ENCODE data around the gene C19orf47.
A peak's percentile ranks its signal among the peaks of the same experiment; 100 is the strongest.
"Not testable (repeated sequence)": the region's sequence is repeated elsewhere in the genome, so short reads cannot be mapped to it uniquely, and the experiment has no call there.

C19orf47 gene

DNA sequence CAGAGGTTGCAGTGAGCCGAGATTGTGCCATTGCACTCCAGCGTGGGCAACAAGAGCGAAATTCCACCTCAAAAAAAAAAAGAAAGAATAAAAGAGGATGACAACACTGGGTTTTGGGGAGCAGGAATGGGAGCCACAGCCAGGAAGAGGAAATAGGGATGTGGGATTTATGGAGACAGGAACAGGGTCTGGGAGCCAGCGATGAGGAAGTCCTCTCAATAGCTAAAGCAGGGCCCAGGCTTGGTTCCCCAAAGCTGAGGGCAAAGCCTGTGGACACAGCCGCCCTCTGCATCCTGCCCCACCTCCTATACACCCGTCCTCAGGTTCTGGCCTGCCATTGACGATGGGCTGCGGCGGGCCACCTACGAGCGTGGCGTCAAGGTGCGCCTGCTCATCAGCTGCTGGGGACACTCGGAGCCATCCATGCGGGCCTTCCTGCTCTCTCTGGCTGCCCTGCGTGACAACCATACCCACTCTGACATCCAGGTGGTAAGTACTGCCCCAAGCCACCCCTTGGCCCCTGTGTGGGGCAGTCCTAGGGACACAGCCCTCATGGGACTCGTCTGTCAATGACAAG lies 28.2 kb upstream of the C19orf47 start:
- no peak for DNase-seq

GRCh38 chr19:40374084-40374483 lies 25.9 kb upstream of the C19orf47 start:
- no peak for DNase-seq

- no peak for DNase-seq
These were observed 23.6 kb upstream of the C19orf47 start for GRCh38 chr19:40371802-40372122.

GRCh38 chr19:40370997-40371801 lies 23.0 kb upstream of the C19orf47 start:
- no peak for DNase-seq

DNA sequence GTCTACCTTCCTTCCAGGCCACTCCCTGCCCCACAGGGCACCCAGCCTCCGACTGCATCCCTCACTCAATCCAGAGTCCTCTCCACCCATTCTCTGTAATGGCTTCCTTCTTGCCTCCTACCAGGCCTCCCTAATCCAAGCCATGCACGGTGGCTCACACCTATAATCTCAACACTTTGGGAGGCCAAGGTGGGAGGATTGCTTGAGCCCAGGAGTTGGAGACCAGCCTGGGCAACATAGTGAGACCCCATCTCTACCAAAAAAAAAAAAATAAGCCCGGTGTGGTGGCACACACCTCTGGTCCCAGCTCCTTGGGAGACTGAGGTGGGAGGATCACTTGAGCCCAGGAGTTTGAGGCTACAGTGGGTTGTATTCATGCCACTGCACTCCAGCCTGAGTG lies 22.1 kb upstream of the C19orf47 start:
- not testable (repeated sequence) for DNase-seq

DNA sequence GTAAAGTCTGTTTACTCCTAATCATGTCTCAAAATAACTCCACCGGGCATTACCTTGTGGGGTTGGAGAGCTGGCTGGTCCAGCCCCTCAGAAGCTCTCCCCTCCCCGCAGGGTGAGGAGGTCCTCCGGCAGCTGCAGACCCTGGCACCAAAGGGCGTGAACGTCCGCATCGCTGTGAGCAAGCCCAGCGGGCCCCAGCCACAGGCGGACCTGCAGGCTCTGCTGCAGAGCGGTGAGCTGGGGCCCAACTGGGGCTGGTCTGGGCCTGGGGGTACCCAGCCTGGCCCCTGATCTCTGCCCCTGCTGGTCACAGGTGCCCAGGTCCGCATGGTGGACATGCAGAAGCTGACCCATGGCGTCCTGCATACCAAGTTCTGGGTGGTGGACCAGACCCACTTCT lies 21.6 kb upstream of the C19orf47 start:
- DNase-seq, result no peak

DNA sequence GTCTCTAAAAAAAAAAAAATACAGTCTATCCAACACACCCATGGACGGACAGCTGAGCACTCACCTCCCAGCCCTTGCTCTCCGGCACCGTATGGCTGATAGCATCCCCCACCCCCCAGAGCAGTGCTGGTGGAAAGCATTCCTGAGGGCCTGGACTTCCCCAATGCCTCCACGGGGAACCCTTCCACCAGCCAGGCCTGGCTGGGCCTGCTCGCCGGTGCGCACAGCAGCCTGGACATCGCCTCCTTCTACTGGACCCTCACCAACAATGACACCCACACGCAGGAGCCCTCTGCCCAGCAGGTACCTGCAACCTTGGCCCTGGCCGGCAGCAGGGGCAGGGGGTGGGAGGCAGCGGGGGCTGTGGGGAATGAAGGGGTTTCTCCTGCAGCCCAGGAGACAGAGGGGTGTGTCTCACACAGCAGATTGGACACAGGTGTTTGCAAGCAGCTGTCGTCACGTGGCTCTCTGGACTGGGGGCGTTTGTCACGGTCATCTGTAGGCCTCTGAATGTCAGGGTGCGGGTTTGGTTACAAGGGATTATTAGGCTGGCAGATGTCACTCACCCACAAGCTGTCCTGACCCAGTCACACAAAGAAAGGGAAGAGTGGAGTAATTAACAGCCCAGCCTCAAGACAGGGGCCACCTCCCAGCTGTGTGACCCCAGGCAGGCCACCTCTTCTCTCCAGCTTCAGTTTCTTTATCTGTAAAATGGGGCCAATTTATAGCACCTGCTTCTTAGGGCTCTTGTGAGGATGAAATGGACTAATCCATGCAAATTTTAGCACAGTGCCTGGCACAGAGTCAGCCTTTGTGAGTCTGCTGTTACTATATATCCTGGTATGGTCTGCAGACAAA lies 19.6 kb upstream of the C19orf47 start:
- DNase-seq, result no peak

DNA sequence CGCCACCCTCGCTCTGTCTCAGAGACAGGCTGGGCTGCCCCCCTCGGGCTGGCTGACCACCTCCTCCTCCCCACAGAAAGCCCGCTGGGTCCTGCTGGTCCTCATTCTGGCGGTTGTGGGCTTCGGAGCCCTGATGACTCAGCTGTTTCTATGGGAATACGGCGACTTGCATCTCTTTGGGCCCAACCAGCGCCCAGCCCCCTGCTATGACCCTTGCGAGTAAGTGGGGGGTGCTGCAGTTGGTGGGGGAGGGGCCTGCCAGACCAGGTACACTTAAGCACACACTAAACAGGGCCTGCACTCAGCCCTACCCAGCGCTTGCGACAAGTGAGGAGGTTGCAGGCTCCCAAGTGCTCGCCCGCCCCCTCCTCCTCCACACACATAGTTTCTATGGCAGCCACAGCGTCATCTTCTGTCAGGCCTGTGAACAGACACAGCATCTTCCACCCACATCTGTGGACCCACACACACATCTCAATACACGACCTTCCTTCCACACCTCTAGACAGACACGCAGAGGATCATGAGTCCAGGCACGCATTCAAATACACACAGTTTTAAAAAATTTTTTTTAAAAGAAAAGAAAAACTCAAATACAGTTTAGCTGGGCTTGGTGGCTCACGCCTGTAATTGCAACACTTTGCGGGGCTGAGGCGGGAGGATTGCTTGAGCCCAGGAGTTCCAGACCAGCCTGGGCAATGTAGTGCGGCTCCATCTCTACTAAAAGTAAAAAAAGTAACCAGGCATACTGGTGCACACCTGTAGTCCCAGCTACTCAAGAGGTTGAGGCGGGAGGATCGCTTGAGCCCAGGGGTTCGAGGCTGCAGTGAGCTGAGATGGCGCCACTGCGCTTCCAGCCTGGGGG lies 18.7 kb upstream of the C19orf47 start:
- DNase-seq, result no peak

GRCh38 chr19:40365613-40366401 lies 17.6 kb upstream of the C19orf47 start:
- peak; percentile 57 to 64 for DNase-seq

DNA sequence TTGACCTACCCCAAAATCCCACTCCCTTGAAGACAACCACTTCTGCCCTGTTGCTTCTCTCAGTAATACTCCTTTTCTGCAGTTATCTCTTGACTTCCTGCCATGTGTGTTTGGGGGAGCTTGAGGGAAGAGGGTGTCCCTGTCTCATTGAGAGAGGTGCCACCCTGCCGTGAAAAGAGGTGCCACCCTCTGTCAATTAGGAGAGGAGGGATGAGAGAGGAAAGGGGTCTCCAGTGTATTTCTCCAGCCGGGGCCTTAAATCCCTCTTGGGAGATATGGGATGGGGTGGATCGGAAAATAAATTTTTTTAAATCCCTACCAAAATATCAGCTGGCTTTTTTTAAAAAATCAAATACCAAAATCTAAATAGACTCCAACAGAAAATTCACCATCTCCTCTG lies 16.8 kb upstream of the C19orf47 start:
- no peak for DNase-seq

- DNase-seq, result no peak
These were observed 14.9 kb upstream of the C19orf47 start for GRCh38 chr19:40363069-40363468.

DNA sequence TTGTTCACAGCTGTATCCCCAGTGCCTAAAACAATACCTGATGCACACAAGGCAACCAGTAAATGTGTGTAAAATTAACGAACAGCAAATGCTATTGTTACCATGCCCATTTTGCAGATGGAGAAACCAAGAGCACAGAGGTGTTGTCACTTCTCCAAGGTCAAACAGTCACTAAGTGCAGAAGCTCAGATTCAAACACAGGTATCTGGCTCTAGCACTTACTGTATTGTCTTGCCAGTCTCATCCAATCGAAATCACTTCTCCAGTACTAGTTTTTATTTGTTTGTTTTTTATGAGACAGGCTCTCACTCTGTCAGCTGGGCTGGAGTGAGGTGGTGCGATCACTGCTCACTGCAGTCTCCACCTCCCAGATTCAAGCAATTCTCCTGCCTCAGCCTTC lies 14.0 kb upstream of the C19orf47 start:
- DNase-seq, result no peak

DNA sequence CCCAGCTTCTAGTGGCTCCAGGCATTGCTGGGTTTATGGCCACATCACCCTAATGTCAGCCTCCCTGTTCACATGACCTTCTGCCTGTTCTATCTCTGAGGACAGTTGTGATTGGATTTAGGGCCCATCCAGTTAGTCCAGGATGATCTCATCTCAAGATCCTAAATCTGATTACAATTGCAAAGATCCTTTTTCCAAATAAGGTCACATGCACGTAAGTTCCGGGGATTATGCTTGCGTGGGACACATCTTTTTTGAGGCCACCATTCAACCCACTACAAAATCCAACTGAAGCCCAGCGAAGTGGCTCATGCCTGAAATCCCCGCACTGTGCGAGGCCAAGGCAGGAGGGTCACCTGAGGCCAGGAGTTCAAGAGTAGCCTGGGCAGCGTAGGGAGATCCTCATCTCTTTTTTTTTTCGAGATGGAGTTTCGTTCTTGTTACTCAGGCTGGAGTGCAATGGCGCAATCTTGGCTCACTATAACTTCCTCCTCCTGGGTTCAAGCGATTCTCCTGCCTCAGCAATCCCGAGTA lies 12.6 kb upstream of the C19orf47 start:
- no peak for DNase-seq

- DNase-seq, result no peak
These were observed 12.0 kb upstream of the C19orf47 start for GRCh38 chr19:40360020-40360707.

DNA sequence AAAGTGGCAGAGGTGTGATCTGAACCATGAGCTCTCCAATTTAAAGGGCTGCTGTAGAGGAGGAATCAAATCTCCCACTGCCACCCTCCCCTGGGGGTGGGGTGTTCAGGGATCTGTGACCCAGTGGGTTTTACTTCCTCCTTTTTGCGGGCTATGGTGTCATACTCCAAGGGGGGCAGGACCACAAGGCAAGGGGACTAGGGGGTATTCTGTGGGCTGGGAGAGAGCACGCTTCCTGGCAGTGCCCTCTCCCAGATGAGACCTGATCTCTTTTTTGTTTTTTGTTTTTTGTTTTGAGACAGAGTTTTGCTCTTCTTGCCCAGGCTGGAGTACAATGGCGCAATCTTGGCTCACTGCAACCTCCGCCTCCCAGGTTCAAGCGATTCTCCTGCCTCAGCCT lies 10.6 kb upstream of the C19orf47 start:
- DNase-seq, result no peak

GRCh38 chr19:40357640-40358039 lies 9.4 kb upstream of the C19orf47 start:
- no peak for DNase-seq

GRCh38 chr19:40356681-40357595 lies 8.7 kb upstream of the C19orf47 start:
- DNase-seq, result no peak

DNA sequence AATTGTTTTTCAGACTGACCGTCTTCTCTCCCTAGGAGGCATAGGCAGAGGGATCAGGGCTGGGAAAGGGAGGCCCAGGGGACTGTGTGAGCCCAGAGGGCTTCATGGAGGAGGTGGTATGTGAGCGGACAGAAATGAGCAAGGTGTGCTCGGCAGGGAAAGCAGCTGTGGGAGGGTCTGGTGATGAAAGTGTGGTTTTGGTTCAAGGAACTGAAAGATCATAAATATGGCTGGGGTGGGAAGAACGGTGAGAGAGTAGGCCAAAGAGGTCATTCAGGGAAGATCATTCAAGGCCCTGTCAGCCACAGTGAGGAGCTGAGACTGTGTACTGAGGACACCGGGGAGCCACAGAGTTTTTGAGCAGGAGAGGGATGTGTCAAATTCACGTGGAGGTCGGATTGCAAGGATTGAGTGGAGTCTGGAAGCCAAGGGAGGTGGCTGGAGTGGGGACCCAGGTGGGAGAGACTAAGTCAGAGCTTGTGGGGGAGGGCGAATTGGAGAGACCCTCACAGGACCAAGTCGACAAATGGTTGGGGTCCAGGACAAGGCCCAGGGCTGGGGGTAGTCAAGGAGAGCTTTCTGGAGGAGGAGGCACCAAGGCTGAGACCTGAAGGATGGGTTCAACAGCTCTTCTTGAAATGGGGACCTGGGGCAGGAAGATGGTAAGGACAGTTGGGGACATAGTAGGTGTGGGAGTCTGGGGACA lies 7.9 kb upstream of the C19orf47 start:
- DNase-seq, result no peak

- peak in 1 of 2 experiments; percentile 7 for DNase-seq
These were observed 837 bp upstream of the C19orf47 start for GRCh38 chr19:40348961-40349507.
